ENCODE measurements around the gene SRBD1. TPM values are rescaled to one million over a fixed set of nuclear protein-coding genes. Genes with fewer than 3 reads are reported as not detected.

The SRBD1 gene
- total RNA-seq, 1 experiment from 2014 or later, result 22.8 TPM

DNA sequence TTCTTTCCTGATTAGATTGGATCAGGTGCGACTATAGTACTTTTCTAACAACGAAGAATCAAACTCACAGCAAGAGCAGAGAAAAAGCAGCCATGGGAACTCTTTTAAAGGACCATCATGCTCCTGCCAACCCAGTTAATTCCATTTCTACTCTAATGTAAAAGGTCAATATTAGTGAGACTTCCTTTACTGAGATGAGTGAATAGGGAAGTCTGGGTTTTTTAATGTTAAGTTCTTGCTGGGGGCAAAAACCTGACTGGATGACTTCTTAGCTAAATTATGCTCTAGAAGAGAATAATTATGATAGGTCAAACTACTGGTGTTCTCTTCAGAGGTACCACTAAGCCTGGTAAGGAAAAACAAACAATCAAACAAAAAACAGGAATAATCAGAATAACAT, 8.4 kb downstream of the SRBD1 start:
- Mint-ChIP-seq H3K27ac (no peak overlapping the region), H3K4me1 (peaks cover 3% of the 10 kb centered on the region), H3K27me3 (ENCODE audit: low read depth) (no peaks in the 10 kb centered on the region), H3K36me3 (peaks cover 47% of the 10 kb centered on the region), H3K9me3 (no peaks in the 10 kb centered on the region), H3K4me3 (no peak overlapping the region)
- DNase-seq (ENCODE audit: low spot score), result no peak
- ChIA-PET POLR2A (no interaction called here), CTCF (interaction anchor here (1.0 kb wide), 1 partner anchor 17 kb away, joined by 3 read pairs; no protein-coding TSS in a partner anchor)
- TF ChIP-seq, protein P1, sequence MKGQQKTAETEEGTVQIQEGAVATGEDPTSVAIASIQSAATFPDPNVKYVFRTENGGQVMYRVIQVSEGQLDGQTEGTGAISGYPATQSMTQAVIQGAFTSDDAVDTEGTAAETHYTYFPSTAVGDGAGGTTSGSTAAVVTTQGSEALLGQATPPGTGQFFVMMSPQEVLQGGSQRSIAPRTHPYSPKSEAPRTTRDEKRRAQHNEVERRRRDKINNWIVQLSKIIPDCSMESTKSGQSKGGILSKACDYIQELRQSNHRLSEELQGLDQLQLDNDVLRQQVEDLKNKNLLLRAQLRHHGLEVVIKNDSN (CRISPR knock-in tag; IDR thresholded peaks at IDR 0.05), result no peak
- TF ChIP-seq CREB1 (CRISPR knock-in tag; IDR thresholded peaks at IDR 0.05), result no peak
- no peak for ATAC-seq

DNA sequence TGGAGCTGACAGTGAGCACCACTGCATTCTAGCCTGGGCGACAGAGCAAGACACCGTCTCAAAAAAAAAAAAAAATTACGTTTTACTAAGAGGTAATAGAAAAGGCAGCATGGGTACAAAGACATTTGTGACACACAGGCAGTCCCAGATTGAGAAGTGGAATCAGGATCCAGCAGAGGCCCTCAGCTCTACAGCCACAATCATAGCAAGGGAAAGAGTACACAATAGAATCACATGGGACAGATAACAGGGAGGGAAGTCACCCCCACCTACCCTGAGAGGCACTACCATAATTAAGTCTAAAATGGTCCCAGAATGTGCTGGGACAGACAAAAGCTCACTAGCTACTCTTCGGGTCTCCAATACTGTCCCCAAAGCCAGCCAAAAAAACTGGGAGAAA, 12.5 kb downstream of the SRBD1 start:
- ChIA-PET CTCF (interaction anchor here (0.7 to 0.8 kb wide), 2 partner anchors 9 to 223 kb away, joined by 3 read pairs; no protein-coding TSS in a partner anchor), POLR2A (interaction anchor here (0.5 kb wide), 1 partner anchor 1357 kb away, joined by 3 read pairs; no protein-coding TSS in a partner anchor)
- ATAC-seq (no peak), DNase-seq (ENCODE audit: low spot score) (no peak)
- no peak for TF ChIP-seq NFYB (CRISPR knock-in tag; conservative IDR thresholded peaks at IDR 0.05; ENCODE audit: low read depth)
- TF ChIP-seq FOXK1 (CRISPR knock-in tag; IDR thresholded peaks at IDR 0.05), result no peak
- TF ChIP-seq TEAD4 (CRISPR knock-in tag; IDR thresholded peaks at IDR 0.05), result no peak
- TF ChIP-seq, protein P2, sequence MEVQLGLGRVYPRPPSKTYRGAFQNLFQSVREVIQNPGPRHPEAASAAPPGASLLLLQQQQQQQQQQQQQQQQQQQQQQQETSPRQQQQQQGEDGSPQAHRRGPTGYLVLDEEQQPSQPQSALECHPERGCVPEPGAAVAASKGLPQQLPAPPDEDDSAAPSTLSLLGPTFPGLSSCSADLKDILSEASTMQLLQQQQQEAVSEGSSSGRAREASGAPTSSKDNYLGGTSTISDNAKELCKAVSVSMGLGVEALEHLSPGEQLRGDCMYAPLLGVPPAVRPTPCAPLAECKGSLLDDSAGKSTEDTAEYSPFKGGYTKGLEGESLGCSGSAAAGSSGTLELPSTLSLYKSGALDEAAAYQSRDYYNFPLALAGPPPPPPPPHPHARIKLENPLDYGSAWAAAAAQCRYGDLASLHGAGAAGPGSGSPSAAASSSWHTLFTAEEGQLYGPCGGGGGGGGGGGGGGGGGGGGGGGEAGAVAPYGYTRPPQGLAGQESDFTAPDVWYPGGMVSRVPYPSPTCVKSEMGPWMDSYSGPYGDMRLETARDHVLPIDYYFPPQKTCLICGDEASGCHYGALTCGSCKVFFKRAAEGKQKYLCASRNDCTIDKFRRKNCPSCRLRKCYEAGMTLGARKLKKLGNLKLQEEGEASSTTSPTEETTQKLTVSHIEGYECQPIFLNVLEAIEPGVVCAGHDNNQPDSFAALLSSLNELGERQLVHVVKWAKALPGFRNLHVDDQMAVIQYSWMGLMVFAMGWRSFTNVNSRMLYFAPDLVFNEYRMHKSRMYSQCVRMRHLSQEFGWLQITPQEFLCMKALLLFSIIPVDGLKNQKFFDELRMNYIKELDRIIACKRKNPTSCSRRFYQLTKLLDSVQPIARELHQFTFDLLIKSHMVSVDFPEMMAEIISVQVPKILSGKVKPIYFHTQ (CRISPR knock-in tag; IDR thresholded peaks at IDR 0.05), result no peak
- TF ChIP-seq ZNF423 (CRISPR knock-in tag; IDR thresholded peaks at IDR 0.05), result no peak
- TF ChIP-seq RORB (CRISPR knock-in tag; IDR thresholded peaks at IDR 0.05), result no peak
- TF ChIP-seq JUN (CRISPR knock-in tag; IDR thresholded peaks at IDR 0.05), result no peak
- H3K36me3 Mint-ChIP-seq, result peaks cover 43% of the 10 kb centered on the region
- no peaks in the 10 kb centered on the region for H3K4me1 Mint-ChIP-seq
- no peak overlapping the region for H3K27ac Mint-ChIP-seq
- H3K27me3 Mint-ChIP-seq (ENCODE audit: low read depth), result no peaks in the 10 kb centered on the region
- H3K4me3 Mint-ChIP-seq, result no peak overlapping the region
- no peaks in the 10 kb centered on the region for H3K9me3 Mint-ChIP-seq

DNA sequence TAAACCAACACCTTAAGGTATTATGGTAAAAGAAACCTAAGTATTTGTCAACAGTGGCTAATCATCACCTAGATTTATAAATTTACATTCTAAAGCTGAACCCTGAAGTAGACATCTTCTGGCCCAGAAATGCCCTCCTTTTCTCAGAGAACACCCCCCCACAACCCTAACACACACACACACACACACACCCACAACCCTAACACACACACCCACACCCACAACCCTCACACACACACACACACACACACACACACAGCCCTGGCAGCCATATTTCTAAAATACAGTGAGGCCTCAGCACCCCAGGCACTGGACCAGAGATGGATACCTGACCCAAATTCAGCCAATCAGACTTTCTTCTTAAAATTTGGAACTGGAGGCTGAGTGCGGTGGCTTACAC, 14.3 kb downstream of the SRBD1 start:
- ATAC-seq (no peak), DNase-seq (ENCODE audit: low spot score) (no peak)
- H3K27ac Mint-ChIP-seq, result no peak overlapping the region
- H3K4me1 Mint-ChIP-seq, result no peaks in the 10 kb centered on the region
- H3K4me3 Mint-ChIP-seq, result no peak overlapping the region
- peaks cover 46% of the 10 kb centered on the region for H3K36me3 Mint-ChIP-seq
- ChIA-PET CTCF (no interaction called here), POLR2A (no interaction called here)
- H3K27me3 Mint-ChIP-seq (ENCODE audit: low read depth), result no peaks in the 10 kb centered on the region
- no peak for TF ChIP-seq FOXJ3 (CRISPR knock-in tag; IDR thresholded peaks at IDR 0.05; ENCODE audit: borderline replicate concordance)
- TF ChIP-seq, protein P3, sequence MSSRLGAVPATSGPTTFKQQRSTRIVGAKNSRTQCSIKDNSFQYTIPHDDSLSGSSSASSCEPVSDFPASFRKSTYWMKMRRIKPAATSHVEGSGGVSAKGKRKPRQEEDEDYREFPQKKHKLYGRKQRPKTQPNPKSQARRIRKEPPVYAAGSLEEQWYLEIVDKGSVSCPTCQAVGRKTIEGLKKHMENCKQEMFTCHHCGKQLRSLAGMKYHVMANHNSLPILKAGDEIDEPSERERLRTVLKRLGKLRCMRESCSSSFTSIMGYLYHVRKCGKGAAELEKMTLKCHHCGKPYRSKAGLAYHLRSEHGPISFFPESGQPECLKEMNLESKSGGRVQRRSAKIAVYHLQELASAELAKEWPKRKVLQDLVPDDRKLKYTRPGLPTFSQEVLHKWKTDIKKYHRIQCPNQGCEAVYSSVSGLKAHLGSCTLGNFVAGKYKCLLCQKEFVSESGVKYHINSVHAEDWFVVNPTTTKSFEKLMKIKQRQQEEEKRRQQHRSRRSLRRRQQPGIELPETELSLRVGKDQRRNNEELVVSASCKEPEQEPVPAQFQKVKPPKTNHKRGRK (CRISPR knock-in tag; IDR thresholded peaks at IDR 0.05; ENCODE audit: borderline replicate concordance), result no peak
- no peaks in the 10 kb centered on the region for H3K9me3 Mint-ChIP-seq

DNA sequence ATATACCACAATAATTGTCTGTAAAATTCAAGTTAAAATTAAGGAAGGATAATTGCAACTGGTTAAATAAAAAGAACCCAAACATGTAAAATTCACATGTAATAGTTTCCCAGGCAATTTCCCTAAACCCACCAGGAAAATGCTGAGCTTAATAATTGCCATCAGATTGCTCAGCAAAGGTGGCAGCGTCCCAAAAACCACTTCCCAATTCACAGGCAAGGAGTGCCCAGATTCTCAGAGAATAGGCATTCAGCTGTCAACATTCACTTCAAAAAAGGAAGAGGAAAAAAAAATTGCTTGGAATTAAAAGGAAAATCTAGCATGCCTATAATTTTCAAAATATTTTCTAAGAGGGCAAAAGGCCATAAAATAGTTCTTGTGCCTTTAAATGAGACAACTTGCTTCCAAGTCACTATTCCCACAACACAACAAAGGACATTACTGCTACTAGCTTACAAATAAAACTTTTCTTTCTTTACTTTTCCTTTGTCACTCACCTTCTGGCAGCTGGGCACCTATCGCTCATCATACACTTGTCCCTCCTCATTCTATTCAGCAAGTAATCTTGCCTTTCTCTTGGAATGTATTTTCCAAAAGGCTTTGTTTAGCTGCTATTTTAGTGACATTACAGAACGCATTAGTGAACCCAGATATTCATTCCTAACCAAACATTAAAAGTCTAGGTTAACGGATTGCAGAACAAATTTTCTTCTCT, 15.2 kb downstream of the SRBD1 start:
- ChIA-PET CTCF (interaction anchor here (0.6 kb wide), 1 partner anchor 11 kb away, joined by 3 read pairs; no protein-coding TSS in a partner anchor), POLR2A (no interaction called here)
- peaks cover 48% of the 10 kb centered on the region for H3K36me3 Mint-ChIP-seq
- no peaks in the 10 kb centered on the region for H3K27me3 Mint-ChIP-seq (ENCODE audit: low read depth)
- H3K4me3 Mint-ChIP-seq, result no peak overlapping the region
- no peak for DNase-seq (ENCODE audit: low spot score)
- no peaks in the 10 kb centered on the region for H3K9me3 Mint-ChIP-seq
- peaks cover 4% of the 10 kb centered on the region; the same call in 1 of the 2 replicates for H3K4me1 Mint-ChIP-seq
- H3K27ac Mint-ChIP-seq, result no peak overlapping the region
- no peak for ATAC-seq
- TF ChIP-seq NR2C2 (CRISPR knock-in tag; IDR thresholded peaks at IDR 0.05), result no peak
- no peak for TF ChIP-seq MXD4 (CRISPR knock-in tag; IDR thresholded peaks at IDR 0.05; ENCODE audit: borderline replicate concordance)
- TF ChIP-seq, protein P4, sequence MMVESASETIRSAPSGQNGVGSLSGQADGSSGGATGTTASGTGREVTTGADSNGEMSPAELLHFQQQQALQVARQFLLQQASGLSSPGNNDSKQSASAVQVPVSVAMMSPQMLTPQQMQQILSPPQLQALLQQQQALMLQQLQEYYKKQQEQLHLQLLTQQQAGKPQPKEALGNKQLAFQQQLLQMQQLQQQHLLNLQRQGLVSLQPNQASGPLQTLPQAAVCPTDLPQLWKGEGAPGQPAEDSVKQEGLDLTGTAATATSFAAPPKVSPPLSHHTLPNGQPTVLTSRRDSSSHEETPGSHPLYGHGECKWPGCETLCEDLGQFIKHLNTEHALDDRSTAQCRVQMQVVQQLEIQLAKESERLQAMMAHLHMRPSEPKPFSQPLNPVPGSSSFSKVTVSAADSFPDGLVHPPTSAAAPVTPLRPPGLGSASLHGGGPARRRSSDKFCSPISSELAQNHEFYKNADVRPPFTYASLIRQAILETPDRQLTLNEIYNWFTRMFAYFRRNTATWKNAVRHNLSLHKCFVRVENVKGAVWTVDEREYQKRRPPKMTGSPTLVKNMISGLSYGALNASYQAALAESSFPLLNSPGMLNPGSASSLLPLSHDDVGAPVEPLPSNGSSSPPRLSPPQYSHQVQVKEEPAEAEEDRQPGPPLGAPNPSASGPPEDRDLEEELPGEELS (CRISPR knock-in tag; IDR thresholded peaks at IDR 0.05), result no peak
- TF ChIP-seq, protein P5, sequence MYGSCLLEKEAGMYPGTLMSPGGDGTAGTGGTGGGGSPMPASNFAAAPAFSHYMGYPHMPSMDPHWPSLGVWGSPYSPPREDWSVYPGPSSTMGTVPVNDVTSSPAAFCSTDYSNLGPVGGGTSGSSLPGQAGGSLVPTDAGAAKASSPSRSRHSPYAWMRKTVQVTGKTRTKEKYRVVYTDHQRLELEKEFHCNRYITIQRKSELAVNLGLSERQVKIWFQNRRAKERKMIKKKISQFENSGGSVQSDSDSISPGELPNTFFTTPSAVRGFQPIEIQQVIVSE (CRISPR knock-in tag; IDR thresholded peaks at IDR 0.05; ENCODE audit: borderline replicate concordance), result no peak
- TF ChIP-seq OVOL2 (CRISPR knock-in tag; IDR thresholded peaks at IDR 0.05; ENCODE audit: borderline replicate concordance), result no peak
- no peak for TF ChIP-seq ZNF317 (CRISPR knock-in tag; IDR thresholded peaks at IDR 0.05; ENCODE audit: borderline replicate concordance, low read depth)
- TF ChIP-seq CREM (CRISPR knock-in tag; IDR thresholded peaks at IDR 0.05), result no peak
- no peak for TF ChIP-seq SMAD3 (CRISPR knock-in tag; IDR thresholded peaks at IDR 0.05; ENCODE audit: borderline replicate concordance)
- TF ChIP-seq, protein P6, sequence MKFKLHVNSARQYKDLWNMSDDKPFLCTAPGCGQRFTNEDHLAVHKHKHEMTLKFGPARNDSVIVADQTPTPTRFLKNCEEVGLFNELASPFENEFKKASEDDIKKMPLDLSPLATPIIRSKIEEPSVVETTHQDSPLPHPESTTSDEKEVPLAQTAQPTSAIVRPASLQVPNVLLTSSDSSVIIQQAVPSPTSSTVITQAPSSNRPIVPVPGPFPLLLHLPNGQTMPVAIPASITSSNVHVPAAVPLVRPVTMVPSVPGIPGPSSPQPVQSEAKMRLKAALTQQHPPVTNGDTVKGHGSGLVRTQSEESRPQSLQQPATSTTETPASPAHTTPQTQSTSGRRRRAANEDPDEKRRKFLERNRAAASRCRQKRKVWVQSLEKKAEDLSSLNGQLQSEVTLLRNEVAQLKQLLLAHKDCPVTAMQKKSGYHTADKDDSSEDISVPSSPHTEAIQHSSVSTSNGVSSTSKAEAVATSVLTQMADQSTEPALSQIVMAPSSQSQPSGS (CRISPR knock-in tag; IDR thresholded peaks at IDR 0.05; ENCODE audit: borderline replicate concordance, low read depth), result no peak

All from WTC11 (cell line).